ENCODE data around the gene RAB42. TPM values are rescaled to one million over a fixed set of nuclear protein-coding genes. Genes with fewer than 3 reads are reported as not detected.

Gene RAB42
- total RNA-seq, 1 experiment from 2014 or later, result 13.2 TPM

DNA sequence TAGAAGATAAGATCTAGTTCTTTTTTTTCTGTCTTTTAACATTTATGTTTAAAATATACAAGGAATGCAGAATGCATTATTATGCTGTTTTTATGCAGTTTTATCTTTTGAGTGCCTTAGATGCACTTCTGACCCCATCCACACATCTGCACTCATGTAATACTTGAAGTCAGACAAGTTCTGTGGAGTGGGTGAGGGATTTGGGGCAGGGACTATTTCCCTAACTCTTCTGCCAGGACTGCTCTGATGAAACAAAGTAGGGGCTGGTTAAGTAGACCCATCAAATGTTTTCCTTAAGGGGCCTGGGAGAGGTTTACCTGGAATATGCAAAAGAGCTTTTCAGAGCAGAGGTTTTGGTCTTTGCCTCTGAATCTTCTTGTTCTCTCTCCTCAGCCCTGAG, 27.8 kb upstream of the RAB42 start:
- Histone ChIP-seq H3K27me3 (ENCODE audit: insufficient read depth, low read length) (no peaks in the 10 kb centered on the region), H4K91ac (ENCODE audit: insufficient read length, low read depth, low read length) (no peak overlapping the region), H4K20me1 (ENCODE audit: control insufficient read depth, insufficient read depth, insufficient read length) (no peaks in the 10 kb centered on the region), H3K23ac (ENCODE audit: insufficient read length, low read depth, low read length) (no peak overlapping the region), H3T11ph (ENCODE audit: low read length) (no peak overlapping the region), H2AK5ac (ENCODE audit: insufficient read length, low read length) (no peak overlapping the region), H2AFZ (ENCODE audit: low read length) (no peak overlapping the region), H3K79me2 (ENCODE audit: insufficient read depth, low read length) (no peaks in the 10 kb centered on the region), H3K9ac (ENCODE audit: extremely low read depth, insufficient read length, low read length) (no peak overlapping the region), H3K4ac (ENCODE audit: low read depth, low read length) (no peak overlapping the region), H4K8ac (replicated peaks; ENCODE audit: insufficient read length, low read depth, low read length) (no peak overlapping the region), H3K56ac (ENCODE audit: insufficient read length, low read depth, low read length) (no peak overlapping the region), H3K9me3 (ENCODE audit: control insufficient read depth, low read depth, low read length) (no peaks in the 10 kb centered on the region), H2BK5ac (ENCODE audit: insufficient read length, low read length) (no peak overlapping the region), H3K79me1 (ENCODE audit: insufficient read depth, low read depth, low read length, poor library complexity, severe bottlenecking) (peaks cover 4% of the 10 kb centered on the region), H2BK120ac (ENCODE audit: low read depth, low read length, poor library complexity, severe bottlenecking) (no peak overlapping the region), H3K23me2 (ENCODE audit: insufficient read length, low read depth, low read length, poor library complexity, severe bottlenecking) (no peaks in the 10 kb centered on the region), H2BK20ac (ENCODE audit: low read depth, low read length, poor library complexity, severe bottlenecking) (no peak overlapping the region), H3K4me1 (ENCODE audit: insufficient read depth, low read length) (no peaks in the 10 kb centered on the region), H3K4me2 (ENCODE audit: insufficient read depth, insufficient read length, low read length) (no peak overlapping the region), H2BK15ac (ENCODE audit: low read depth, low read length) (no peak overlapping the region), H2BK12ac (ENCODE audit: insufficient read length, low read depth, low read length) (no peak overlapping the region), H3K18ac (ENCODE audit: insufficient read length, low read depth, low read length) (no peak overlapping the region), H3K14ac (ENCODE audit: insufficient read depth, low read length) (no peak overlapping the region), H3K27ac (ENCODE audit: insufficient read length, low read depth, low read length) (no peak overlapping the region), H4K5ac (ENCODE audit: insufficient read length, low read depth, low read length) (no peak overlapping the region)
- no peaks in the 10 kb centered on the region for H3K4me1 Mint-ChIP-seq
- DNase-seq, result no peak
- H3K4me3 Mint-ChIP-seq, result no peak overlapping the region
- no peaks in the 10 kb centered on the region for H3K27me3 Mint-ChIP-seq (ENCODE audit: low read depth)
- TF ChIP-seq, protein P1, sequence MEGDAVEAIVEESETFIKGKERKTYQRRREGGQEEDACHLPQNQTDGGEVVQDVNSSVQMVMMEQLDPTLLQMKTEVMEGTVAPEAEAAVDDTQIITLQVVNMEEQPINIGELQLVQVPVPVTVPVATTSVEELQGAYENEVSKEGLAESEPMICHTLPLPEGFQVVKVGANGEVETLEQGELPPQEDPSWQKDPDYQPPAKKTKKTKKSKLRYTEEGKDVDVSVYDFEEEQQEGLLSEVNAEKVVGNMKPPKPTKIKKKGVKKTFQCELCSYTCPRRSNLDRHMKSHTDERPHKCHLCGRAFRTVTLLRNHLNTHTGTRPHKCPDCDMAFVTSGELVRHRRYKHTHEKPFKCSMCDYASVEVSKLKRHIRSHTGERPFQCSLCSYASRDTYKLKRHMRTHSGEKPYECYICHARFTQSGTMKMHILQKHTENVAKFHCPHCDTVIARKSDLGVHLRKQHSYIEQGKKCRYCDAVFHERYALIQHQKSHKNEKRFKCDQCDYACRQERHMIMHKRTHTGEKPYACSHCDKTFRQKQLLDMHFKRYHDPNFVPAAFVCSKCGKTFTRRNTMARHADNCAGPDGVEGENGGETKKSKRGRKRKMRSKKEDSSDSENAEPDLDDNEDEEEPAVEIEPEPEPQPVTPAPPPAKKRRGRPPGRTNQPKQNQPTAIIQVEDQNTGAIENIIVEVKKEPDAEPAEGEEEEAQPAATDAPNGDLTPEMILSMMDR (conservative IDR thresholded peaks at IDR 0.05), result no peak
- no peak overlapping the region for H3K27ac Mint-ChIP-seq
- no peaks in the 10 kb centered on the region for H3K9me3 Mint-ChIP-seq
- peaks cover 35 to 86% (median 69%) of the 10 kb centered on the region in 3 experiments; a peak in 6 of 7 replicates for H3K36me3 Mint-ChIP-seq (ENCODE audit: insufficient read depth in 1 of 3, low read depth in 3 of 3)

Measured in H9 (cell line).